RWPE2 (cell line): Measurements from ENCODE around the gene TMEM39A.

Experiments
- ATAC-seq: fragments of 200-7000 bp; cut with Tn5 transposase; 3 replicates; pipeline ENCODE4 v1.9.1; 2021; ENCODE audit warnings: low read depth
- DNase-seq: peaks from one replicate; pipeline ENCODE4 v3.0.0-alpha.2; 2020; ENCODE audit warnings: low spot score
- H3K27ac ChIP-seq: fragments of 450-650 bp; 2 replicates; pipeline ENCODE4 v1.5.1; 2017; ENCODE audit warnings: mild to moderate bottlenecking; ENCODE audit not compliant: poor library complexity, severe bottlenecking
- H3K27me3 ChIP-seq: fragments of 250-450 bp; sonication (Bioruptor Pico); 2 replicates; pipeline ENCODE4 v1.5.1; 2021; ENCODE audit warnings: mild to moderate bottlenecking, moderate library complexity; ENCODE audit not compliant: insufficient read depth, poor library complexity, severe bottlenecking
- H3K36me3 ChIP-seq: fragments of 250-450 bp; sonication (Bioruptor Pico); 2 replicates; pipeline ENCODE4 v1.5.1; 2020; ENCODE audit warnings: low read depth, mild to moderate bottlenecking, moderate library complexity
- H3K4me1 ChIP-seq: fragments of 250-450 bp; sonication (Bioruptor Pico); 2 replicates; pipeline ENCODE4 v1.5.1; 2021; ENCODE audit warnings: mild to moderate bottlenecking, moderate library complexity; ENCODE audit not compliant: insufficient read depth, poor library complexity, severe bottlenecking
- H3K4me3 ChIP-seq: fragments of 250-450 bp; sonication (Bioruptor Pico); 2 replicates; pipeline ENCODE4 v1.5.1; 2021; ENCODE audit warnings: mild to moderate bottlenecking, moderate library complexity; ENCODE audit not compliant: severe bottlenecking
- H3K9me3 ChIP-seq: fragments of 250-450 bp; sonication (Bioruptor Pico); 2 replicates; pipeline ENCODE4 v1.5.1; 2021; ENCODE audit warnings: mild to moderate bottlenecking, moderate library complexity; ENCODE audit not compliant: severe bottlenecking
- CTCF ChIP-seq: fragments of 450-650 bp; IDR thresholded peaks from one replicate; pipeline ENCODE4 v1.5.1; 2017; ENCODE audit warnings: mild to moderate bottlenecking, moderate library complexity; ENCODE audit not compliant: poor library complexity, severe bottlenecking

The TMEM39A gene

GRCh38 chr3:119427669-119428068 lies 35.7 kb downstream of the TMEM39A start:
- H3K4me3 ChIP-seq = no peak overlapping the region
- no peak overlapping the region for H3K27ac ChIP-seq
- H3K27me3 ChIP-seq = no peaks in the 10 kb centered on the region
- peaks cover 48% of the 10 kb centered on the region for H3K36me3 ChIP-seq
- ATAC-seq = no peak
- TF ChIP-seq CTCF = no peak
- H3K4me1 ChIP-seq = no peaks in the 10 kb centered on the region
- peaks cover 26% of the 10 kb centered on the region for H3K9me3 ChIP-seq
- no peak for DNase-seq

- no peak for ATAC-seq
- TF ChIP-seq CTCF = peak; percentile 18
- DNase-seq = no peak
- no peak overlapping the region for H3K27ac ChIP-seq
- H3K36me3 ChIP-seq = no peaks in the 10 kb centered on the region
- H3K4me1 ChIP-seq = no peaks in the 10 kb centered on the region
- H3K9me3 ChIP-seq = no peaks in the 10 kb centered on the region
- H3K27me3 ChIP-seq = no peaks in the 10 kb centered on the region
- no peak overlapping the region for H3K4me3 ChIP-seq
Measured at GRCh38 chr3:119420196-119420595, 43.2 kb downstream of the TMEM39A start.

GRCh38 chr3:119418641-119419040 lies 44.8 kb downstream of the TMEM39A start:
- Histone ChIP-seq H3K4me1 (no peaks in the 10 kb centered on the region), H3K27ac (no peak overlapping the region), H3K36me3 (no peaks in the 10 kb centered on the region), H3K4me3 (no peak overlapping the region), H3K9me3 (no peaks in the 10 kb centered on the region), H3K27me3 (no peaks in the 10 kb centered on the region)
- DNase-seq (no peak), ATAC-seq (no peak)
- no peak for TF ChIP-seq CTCF

- Histone ChIP-seq H3K4me3 (no peak overlapping the region), H3K36me3 (no peaks in the 10 kb centered on the region), H3K4me1 (no peaks in the 10 kb centered on the region), H3K27me3 (no peaks in the 10 kb centered on the region), H3K9me3 (no peaks in the 10 kb centered on the region), H3K27ac (no peak overlapping the region)
- TF ChIP-seq CTCF = no peak
- DNase-seq = no peak
- ATAC-seq = no peak
Measured at GRCh38 chr3:119417771-119418512, 45.5 kb downstream of the TMEM39A start.

- no peaks in the 10 kb centered on the region for H3K4me1 ChIP-seq
- ATAC-seq = no peak
- H3K4me3 ChIP-seq = no peak overlapping the region
- H3K36me3 ChIP-seq = no peaks in the 10 kb centered on the region
- DNase-seq = no peak
- TF ChIP-seq CTCF = no peak
- no peaks in the 10 kb centered on the region for H3K9me3 ChIP-seq
- no peak overlapping the region for H3K27ac ChIP-seq
- H3K27me3 ChIP-seq = no peaks in the 10 kb centered on the region
Measured at GRCh38 chr3:119416873-119417272, 46.5 kb downstream of the TMEM39A start.
